K562 (cell line): ENCODE results near the gene RHBDD1. TPM values are rescaled to one million over a fixed set of nuclear protein-coding genes. Genes with fewer than 3 reads are reported as not detected.

ENCODE experiments used
- ATAC-seq: fragments of 200-7000 bp; cut with Tn5 transposase; 3 replicates; pipeline ENCODE4 v1.9.1; 2020; ENCODE audit warnings: moderate library complexity
- BruUV-seq: library from RNA; stranded (reverse); fragments of 400-500 nt; replicated peaks from 2 replicates; lab custom pipeline; 2021; lab: Mats Ljungman, UMichigan
- CTCF ChIA-PET: fragments of 300-600 bp; formaldehyde crosslinking; extraction: SDS; loops from one replicate; lab custom pipeline; 2021; ENCODE audit warnings: low intra/inter-chr PET ratio; lab: Yijun Ruan, JAX
- POLR2A ChIA-PET: fragments of 300-600, 350-650 bp; sonication (Branson Sonifier 250); formaldehyde crosslinking; extraction: SDS; loops from one replicate; lab custom pipeline; 2021; ENCODE audit warnings: antibody characterized with exemption, inconsistent platforms; lab: Yijun Ruan, JAX
- DNase-seq, 4 experiments: peaks; one replicate each; pipeline versions ENCODE4 v3.0.0 to v3.0.0-alpha.2; 2011 to 2018; ENCODE audit warnings: low spot score in 3 of 4, mixed read lengths in 3 of 4; ENCODE audit errors: extremely low read depth in 1 of 4
- FAIRE-seq: peaks from 2 replicates; lab custom pipeline; 2011; peaks lifted over from hg19 to GRCh38; lab: Jason Lieb, UNC
- H2AFZ ChIP-seq: 2 replicates; pipeline ENCODE4 v1.6.0; 2011; ENCODE audit warnings: low read depth, low read length, control low read depth, inconsistent platforms
- H3K27ac ChIP-seq: fragments of 200-600 bp; 3 replicates; pipeline ENCODE4 v1.8.0; 2011; ENCODE audit warnings: low read depth, mild to moderate bottlenecking, control low read depth, inconsistent platforms, low read length, moderate library complexity, mixed read lengths; ENCODE audit errors: extremely low read depth
- H3K27me3 ChIP-seq, 2 experiments: fragments of 300-600 bp in 1 of 2; 2 replicates in 1 of 2; 3 replicates in 1 of 2; pipeline versions ENCODE4 v1.6.0 to v1.8.0; 2011; ENCODE audit warnings: inconsistent platforms in 2 of 2, low read length in 2 of 2, mild to moderate bottlenecking in 1 of 2, mixed read lengths in 1 of 2, moderate library complexity in 1 of 2; ENCODE audit not compliant: control insufficient read depth in 2 of 2, insufficient read depth in 2 of 2
- H3K36me3 ChIP-seq: fragments of 300-600 bp; 3 replicates; pipeline ENCODE4 v1.8.0; 2011; ENCODE audit warnings: mild to moderate bottlenecking, low read length, inconsistent platforms; ENCODE audit not compliant: control insufficient read depth, insufficient read depth
- H3K4me1 ChIP-seq, 2 experiments: fragments of 200-600 bp in 1 of 2; replicated peaks in 1 of 2; 2 replicates in 1 of 2; 3 replicates in 1 of 2; pipeline versions ENCODE4 v1.5.1 to v1.8.0; 2011; ENCODE audit warnings: inconsistent platforms in 2 of 2, low read length in 2 of 2, mild to moderate bottlenecking in 1 of 2, mixed read lengths in 1 of 2, moderate library complexity in 1 of 2; ENCODE audit not compliant: control insufficient read depth in 2 of 2, insufficient read depth in 2 of 2
- H3K4me2 ChIP-seq: 2 replicates; pipeline ENCODE4 v1.6.1; 2011; ENCODE audit warnings: low read length, control low read depth, inconsistent platforms, mixed read lengths; ENCODE audit not compliant: insufficient read depth
- H3K4me3 ChIP-seq: fragments of 200-600 bp; sonication (generic), shearing (Covaris generic); 2 replicates; pipeline ENCODE4 v1.5.1; 2016; ENCODE audit warnings: control low read depth, inconsistent platforms
- H3K79me2 ChIP-seq: fragments of 200-600 bp; 3 replicates; pipeline ENCODE4 v1.8.0; 2011; ENCODE audit warnings: low read length, inconsistent platforms; ENCODE audit not compliant: control insufficient read depth, insufficient read depth
- H3K9ac ChIP-seq, 2 experiments: 2 replicates each; pipeline versions ENCODE4 v1.6.0 to v1.6.1; 2011; ENCODE audit warnings: low read depth in 2 of 2, low read length in 2 of 2, control low read depth in 1 of 2, inconsistent platforms in 1 of 2, mild to moderate bottlenecking in 1 of 2, mixed read lengths in 1 of 2; ENCODE audit not compliant: insufficient read depth in 1 of 2
- H3K9me1 ChIP-seq: one replicate; pipeline ENCODE4 v1.6.0; 2011; ENCODE audit warnings: inconsistent platforms, mild to moderate bottlenecking, low read length, moderate library complexity; ENCODE audit not compliant: control insufficient read depth, insufficient read depth
- H3K9me3 ChIP-seq: replicated peaks from 2 replicates; pipeline ENCODE4 v1.5.1; 2011; ENCODE audit warnings: low read depth, low read length, inconsistent platforms; ENCODE audit not compliant: control insufficient read depth, insufficient read depth
- H4K20me1 ChIP-seq: replicated peaks from 2 replicates; pipeline ENCODE4 v1.6.1; 2011; ENCODE audit warnings: low read length, inconsistent platforms, mixed read lengths; ENCODE audit not compliant: control insufficient read depth, insufficient read depth
- FOXJ2 ChIP-seq: fragments of 200-800 bp; sonication (Bioruptor generic); IDR thresholded peaks from 2 replicates; pipeline ENCODE4 v1.6.1; 2016; ENCODE audit warnings: missing genetic modification characterization, missing compliant biosample characterization
- FOXJ3 ChIP-seq: sonication (generic); formaldehyde crosslinking; IDR thresholded peaks from 2 replicates; pipeline ENCODE4 v1.4.0; 2020; ENCODE audit warnings: mild to moderate bottlenecking, missing genetic modification reagents
- GABPB1 ChIP-seq: sonication (generic); formaldehyde crosslinking; IDR thresholded peaks from 2 replicates; pipeline ENCODE4 v1.8.0; 2022; ENCODE audit warnings: mild to moderate bottlenecking, missing genetic modification reagents
- HINFP ChIP-seq: fragments of 450-650 bp; conservative IDR thresholded peaks from 2 replicates; pipeline ENCODE4 v1.6.1; 2016; ENCODE audit warnings: missing genetic modification characterization, low read depth, mild to moderate bottlenecking, control low read depth, missing compliant biosample characterization
- MEF2D ChIP-seq: conservative IDR thresholded peaks from 2 replicates; pipeline ENCODE4 v1.6.1; 2016; ENCODE audit warnings: low read depth, missing genetic modification characterization, missing compliant biosample characterization
- PHF8 ChIP-seq: fragments of 200-600 bp; sonication (generic); IDR thresholded peaks from 2 replicates; pipeline ENCODE4 v1.6.1; 2012; ENCODE audit warnings: mixed run types, mild to moderate bottlenecking, inconsistent platforms, low read length, moderate library complexity, borderline replicate concordance
- POLR2AphosphoS2 ChIP-seq: IDR thresholded peaks from 2 replicates; pipeline ENCODE4 v1.6.1; 2012; ENCODE audit warnings: low read length, improper control_type of control experiment
- RBM17 ChIP-seq: fragments of 200-400 bp; formaldehyde crosslinking; IDR thresholded peaks from 2 replicates; pipeline ENCODE4 v1.6.1; 2017; ENCODE audit warnings: low read depth, mild to moderate bottlenecking, low read length, borderline replicate concordance
- SMAD1 ChIP-seq: fragments of 150-350 bp; IDR thresholded peaks from 2 replicates; pipeline ENCODE4 v1.6.1; 2014; ENCODE audit warnings: low read length, low read depth; ENCODE audit not compliant: partially characterized antibody
- THRAP3 ChIP-seq: fragments of 450-650 bp; IDR thresholded peaks from 2 replicates; pipeline ENCODE4 v1.6.1; 2016; ENCODE audit warnings: mild to moderate bottlenecking, inconsistent platforms, borderline replicate concordance
- ZNF146 ChIP-seq: IDR thresholded peaks from one replicate; pipeline ENCODE4 v1.6.1; 2018; ENCODE audit warnings: missing compliant biosample characterization; ENCODE audit not compliant: unreplicated experiment
- WGBS: fragments of 100-300 bp; shearing (Covaris generic); methylation state at CpG from one replicate; pipeline ENCODE4 v1.1.6; 2016; ENCODE audit warnings: low coverage, mixed read lengths; ENCODE audit not compliant: insufficient coverage; ENCODE audit errors: missing lambda C conversion rate; 5-methylcytosine and 5-hydroxymethylcytosine counted together
- in situ Hi-C: fragments of 300-500 bp; cut with MboI; formaldehyde crosslinking; loops from 4 replicates; pipeline ENCODE4 v1.15.0; 2018; ENCODE audit warnings: inconsistent platforms, mixed read lengths
- intact Hi-C: fragments of 100-400 bp; cut with micrococcal nuclease; formaldehyde crosslinking; loops from 2 replicates; pipeline ENCODE4 v1.14.2; 2022
- polyA plus RNA-seq, 8 experiments: library from polyadenylated mRNA; depleted of rRNA in 4 of 8; stranded (reverse) in 5 of 8; unstranded in 3 of 8; fragments of >200 nt; fragmentation: Nextera tagmentation in 2 of 8; fragmentation: Illumina TruSeq in 1 of 8; extraction: Ambion mirVana in 2 of 8; extraction: Trizol in 1 of 8; gene quantifications; 2 replicates each; pipeline versions ENCODE4 v1.2.1 to v1.2.3, GENCODE V29; 2011 to 2014; ENCODE audit warnings: inconsistent platforms in 1 of 8, missing spikeins in 1 of 8
- total RNA-seq, 7 experiments: library from RNA; depleted of rRNA in 6 of 7; stranded (reverse); fragments of >200 nt in 6 of 7; fragmentation: Illumina TruSeq in 2 of 7; extraction: Trizol in 2 of 7; gene quantifications; 2 replicates each; pipeline versions ENCODE4 v1.2.1 to v1.2.3, GENCODE V29; 2011 to 2021; ENCODE audit warnings: low replicate concordance in 1 of 7

Gene RHBDD1
- total and polyA plus RNA-seq, 9 of the 15 experiments (the other 6 are each of a cell fraction or from before 2014, with no cell fraction given) = 4.8 to 34.8 (median 15.6) TPM

DNA sequence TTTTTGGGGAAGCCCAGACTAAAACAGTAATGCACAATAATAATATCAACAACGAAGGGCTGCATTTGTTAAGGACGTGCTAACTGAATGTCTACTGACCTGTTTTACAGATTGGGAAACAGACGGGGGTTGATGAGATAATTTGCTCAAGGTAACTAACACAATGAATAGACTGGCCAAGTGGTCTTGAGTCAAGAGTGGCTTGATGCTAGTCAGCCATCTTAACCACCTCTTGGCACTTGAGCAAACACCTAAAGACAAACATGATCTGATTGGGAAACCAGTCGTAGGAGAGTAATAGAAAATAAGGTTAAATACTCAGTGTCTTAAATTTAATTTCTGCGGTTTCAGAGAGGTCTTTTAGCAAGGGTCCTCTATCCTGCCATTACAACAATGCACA, 14.2 kb downstream of the RHBDD1 start:
- Histone ChIP-seq H3K4me2 (no peak overlapping the region), H3K4me1 (peaks cover 3 to 7% of the 10 kb centered on the region in 2 experiments; a peak in 3 of 5 replicates), H4K20me1 (no peaks in the 10 kb centered on the region; the same call in 1 of the 2 replicates), H3K27me3 (no peaks in the 10 kb centered on the region), H3K9me1 (peaks cover 3% of the 10 kb centered on the region), H3K9me3 (no peaks in the 10 kb centered on the region), H3K4me3 (no peak overlapping the region), H3K9ac (no peak overlapping the region), H3K79me2 (peaks cover 24% of the 10 kb centered on the region), H3K27ac (no peak overlapping the region), H2AFZ (no peak overlapping the region), H3K36me3 (peaks cover 2% of the 10 kb centered on the region; the same call in 2 of the 3 replicates)
- CTCF ChIA-PET = no interaction called here
- in situ Hi-C loops = no loop called here
- intact Hi-C loops = no loop called here
- no peak for DNase-seq
- no TSS peak for BruUV-seq
- no peak for ATAC-seq
- WGBS = 79% methylated on average over 5 of the region's 5 CpGs
- TF ChIP-seq RBM17 = no peak
- no peak for TF ChIP-seq POLR2AphosphoS2
- no peak for TF ChIP-seq ZNF146 (CRISPR knock-in tag)
- TF ChIP-seq PHF8 = no peak
- TF ChIP-seq FOXJ3 (CRISPR knock-in tag) = no peak
- TF ChIP-seq SMAD1 = no peak
- TF ChIP-seq FOXJ2 (tag) = no peak
- TF ChIP-seq THRAP3 = no peak
- no peak for TF ChIP-seq MEF2D (tag)
- TF ChIP-seq GABPB1 = no peak
- TF ChIP-seq HINFP (tag) = no peak
- POLR2A ChIA-PET = no interaction called here
- FAIRE-seq = no peak
